ENCODE measurements around the gene NF1. TPM values are rescaled to one million over a fixed set of nuclear protein-coding genes. Genes with fewer than 3 reads are reported as not detected.

NF1 gene
- total RNA-seq, 6 experiments from 2014 or later, result 45.0 to 62.6 (median 54.0) TPM

DNA sequence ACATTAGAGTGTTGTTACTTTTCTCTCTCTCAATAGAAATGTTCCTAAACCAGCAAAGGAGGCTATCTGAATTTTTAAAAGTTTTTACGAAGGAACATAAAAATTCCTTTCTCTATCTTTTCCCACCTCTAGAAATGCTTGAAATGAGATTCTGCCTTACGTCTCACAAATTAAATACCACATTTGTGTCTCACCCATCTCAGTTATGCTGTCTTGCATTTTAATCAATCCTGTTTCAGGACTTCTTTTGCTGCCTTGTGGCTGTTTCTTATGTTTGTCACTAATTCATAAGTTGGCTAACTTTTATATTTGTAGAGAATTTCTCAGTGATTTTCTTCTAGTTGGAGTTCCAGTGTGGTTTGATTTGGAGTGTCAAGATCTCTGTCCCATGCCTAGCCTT, 198.8 kb downstream of the NF1 start:
- no peak for DNase-seq
- H3K4me1 Mint-ChIP-seq (ENCODE audit: low read depth), result peaks cover 29% of the 10 kb centered on the region
- no peak overlapping the region for H3K4me3 Mint-ChIP-seq
- no peaks in the 10 kb centered on the region for H3K9me3 Mint-ChIP-seq
- H3K27ac Mint-ChIP-seq, result peak overlapping the region; percentile 17; the same call in 1 of the 2 replicates
- TF ChIP-seq, protein P1, sequence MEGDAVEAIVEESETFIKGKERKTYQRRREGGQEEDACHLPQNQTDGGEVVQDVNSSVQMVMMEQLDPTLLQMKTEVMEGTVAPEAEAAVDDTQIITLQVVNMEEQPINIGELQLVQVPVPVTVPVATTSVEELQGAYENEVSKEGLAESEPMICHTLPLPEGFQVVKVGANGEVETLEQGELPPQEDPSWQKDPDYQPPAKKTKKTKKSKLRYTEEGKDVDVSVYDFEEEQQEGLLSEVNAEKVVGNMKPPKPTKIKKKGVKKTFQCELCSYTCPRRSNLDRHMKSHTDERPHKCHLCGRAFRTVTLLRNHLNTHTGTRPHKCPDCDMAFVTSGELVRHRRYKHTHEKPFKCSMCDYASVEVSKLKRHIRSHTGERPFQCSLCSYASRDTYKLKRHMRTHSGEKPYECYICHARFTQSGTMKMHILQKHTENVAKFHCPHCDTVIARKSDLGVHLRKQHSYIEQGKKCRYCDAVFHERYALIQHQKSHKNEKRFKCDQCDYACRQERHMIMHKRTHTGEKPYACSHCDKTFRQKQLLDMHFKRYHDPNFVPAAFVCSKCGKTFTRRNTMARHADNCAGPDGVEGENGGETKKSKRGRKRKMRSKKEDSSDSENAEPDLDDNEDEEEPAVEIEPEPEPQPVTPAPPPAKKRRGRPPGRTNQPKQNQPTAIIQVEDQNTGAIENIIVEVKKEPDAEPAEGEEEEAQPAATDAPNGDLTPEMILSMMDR (IDR thresholded peaks at IDR 0.05), result no peak
- H3K27me3 Mint-ChIP-seq (ENCODE audit: insufficient read depth), result peaks cover 2% of the 10 kb centered on the region; the same call in 1 of the 2 replicates
- peaks cover 18% of the 10 kb centered on the region for H3K36me3 Mint-ChIP-seq (ENCODE audit: low read depth)

DNA sequence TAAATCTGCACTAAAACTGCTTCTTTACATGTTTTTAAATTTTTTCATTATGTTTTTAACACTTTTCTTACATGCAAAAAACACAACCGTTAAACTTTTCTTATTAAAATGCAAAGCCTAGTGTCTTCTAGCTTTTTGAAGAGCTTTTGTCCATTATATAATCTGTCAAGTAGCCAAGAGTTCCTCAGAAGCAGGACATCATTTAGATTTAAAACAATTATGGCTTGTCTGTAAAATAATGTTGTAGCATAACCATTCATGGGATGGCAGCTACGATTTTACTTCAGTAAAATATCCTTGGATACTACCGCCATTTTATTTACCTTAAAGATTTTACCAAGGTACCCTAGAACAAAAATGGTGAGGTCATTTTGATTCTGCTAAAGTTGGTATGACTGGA, 199.5 kb downstream of the NF1 start:
- Mint-ChIP-seq H3K4me3 (no peak overlapping the region), H3K27ac (no peak overlapping the region), H3K36me3 (ENCODE audit: low read depth) (peaks cover 18% of the 10 kb centered on the region), H3K9me3 (no peaks in the 10 kb centered on the region), H3K27me3 (ENCODE audit: insufficient read depth) (peaks cover 2% of the 10 kb centered on the region; the same call in 1 of the 2 replicates), H3K4me1 (ENCODE audit: low read depth) (peaks cover 23% of the 10 kb centered on the region)
- TF ChIP-seq, protein P1 (IDR thresholded peaks at IDR 0.05), result no peak
- DNase-seq, result no peak

DNA sequence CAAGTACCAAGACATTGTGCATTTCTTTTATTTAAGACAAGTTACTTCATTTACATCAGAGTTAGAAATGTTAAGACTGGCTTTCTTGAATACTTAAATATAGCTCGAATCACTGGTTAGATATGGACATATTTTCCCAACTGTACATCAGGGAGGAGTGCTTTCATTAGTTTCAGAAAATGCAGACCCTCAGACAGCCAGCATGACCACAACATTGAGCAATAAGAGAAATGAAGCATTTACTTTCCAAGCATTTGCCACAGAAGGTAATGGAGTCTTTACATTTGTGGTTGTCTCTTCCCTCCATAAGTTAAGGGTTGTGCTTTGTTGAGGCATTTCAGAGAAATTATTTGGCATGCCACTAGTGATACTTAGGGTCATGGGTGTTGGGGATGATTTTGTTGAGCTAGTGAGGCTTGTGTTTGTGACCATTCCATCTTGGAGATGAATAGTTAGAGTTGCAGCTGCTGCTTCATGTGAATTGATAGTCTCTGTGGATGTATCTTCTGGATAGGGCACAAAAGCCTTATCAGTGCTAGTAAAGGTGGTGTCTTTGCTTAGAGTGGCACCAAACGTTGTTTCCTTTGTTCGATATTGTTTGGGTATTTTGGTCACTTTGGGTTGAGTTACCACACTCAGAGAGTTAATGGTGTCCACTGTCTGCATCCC, 200.2 kb downstream of the NF1 start:
- Mint-ChIP-seq H3K27ac (no peak overlapping the region), H3K36me3 (ENCODE audit: low read depth) (peaks cover 21% of the 10 kb centered on the region), H3K9me3 (no peaks in the 10 kb centered on the region), H3K27me3 (ENCODE audit: insufficient read depth) (peaks cover 2% of the 10 kb centered on the region; the same call in 1 of the 2 replicates), H3K4me1 (ENCODE audit: low read depth) (peaks cover 15% of the 10 kb centered on the region), H3K4me3 (no peak overlapping the region; the same call in 1 of the 2 replicates)
- TF ChIP-seq, protein P1 (IDR thresholded peaks at IDR 0.05), result no peak
- no peak for DNase-seq

DNA sequence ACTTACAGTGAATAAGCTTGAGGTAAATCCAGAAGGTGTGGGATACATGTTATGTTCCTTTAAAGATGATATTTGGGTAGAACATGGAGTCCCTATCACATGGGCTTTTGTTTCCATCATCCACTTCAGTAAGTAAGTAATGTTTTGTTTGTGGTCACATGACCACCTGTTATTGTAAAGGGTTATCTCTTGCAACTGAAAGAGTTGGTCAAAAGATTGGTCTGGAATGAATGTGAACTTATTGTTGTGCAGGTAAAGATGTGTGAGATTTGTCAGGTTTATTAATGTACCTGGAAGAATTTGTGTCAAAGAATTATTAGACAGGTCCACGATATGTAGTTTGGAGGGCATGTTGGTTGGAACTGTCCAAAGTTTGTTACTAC, 200.7 kb downstream of the NF1 start:
- Mint-ChIP-seq H3K9me3 (no peaks in the 10 kb centered on the region), H3K27ac (no peak overlapping the region), H3K4me1 (ENCODE audit: low read depth) (peaks cover 10% of the 10 kb centered on the region), H3K27me3 (ENCODE audit: insufficient read depth) (peaks cover 2% of the 10 kb centered on the region; the same call in 1 of the 2 replicates), H3K36me3 (ENCODE audit: low read depth) (peaks cover 25% of the 10 kb centered on the region), H3K4me3 (no peak overlapping the region)
- TF ChIP-seq, protein P1 (IDR thresholded peaks at IDR 0.05), result no peak
- no peak for DNase-seq

DNA sequence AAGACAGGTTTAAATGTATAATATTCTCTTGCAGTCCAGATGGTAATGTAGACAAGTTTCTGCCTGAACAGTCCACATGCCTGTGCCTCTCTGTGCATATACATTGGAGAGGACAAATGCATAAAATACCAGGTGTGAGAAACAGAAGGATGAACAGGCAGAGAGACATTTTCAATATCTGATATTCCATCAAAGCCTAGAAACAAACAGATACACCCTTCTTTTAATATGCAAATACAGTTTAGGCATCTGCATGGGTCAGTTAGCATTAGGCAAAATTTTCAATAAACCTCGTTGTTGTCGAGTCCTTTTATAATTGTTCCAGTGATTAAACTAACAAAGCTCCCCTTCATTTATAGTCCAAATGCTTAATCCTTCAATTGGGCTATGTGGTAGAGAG, 201.4 kb downstream of the NF1 start:
- peaks cover 7% of the 10 kb centered on the region for H3K4me1 Mint-ChIP-seq (ENCODE audit: low read depth)
- no peak overlapping the region for H3K4me3 Mint-ChIP-seq
- H3K27ac Mint-ChIP-seq, result no peak overlapping the region

More for the DNA sequence above, 201.4 kb downstream of the NF1 start:
- TF ChIP-seq, protein P1 (IDR thresholded peaks at IDR 0.05), result no peak
- Mint-ChIP-seq H3K27me3 (ENCODE audit: insufficient read depth) (peaks cover 2% of the 10 kb centered on the region; the same call in 1 of the 2 replicates), H3K36me3 (ENCODE audit: low read depth) (peaks cover 28% of the 10 kb centered on the region), H3K9me3 (no peaks in the 10 kb centered on the region)
- no peak for DNase-seq
